ENCODE results near the gene HOXB9.

HOXB9 gene

GRCh38 chr17:48597778-48598631 lies 28.2 kb downstream of the HOXB9 start:
- peak; percentile 67 for DNase-seq (ENCODE audit: low read depth, low spot score)

- DNase-seq (ENCODE audit: low read depth, low spot score), result no peak
Measured at GRCh38 chr17:48597528-48597777, 28.7 kb downstream of the HOXB9 start.

- no peak for DNase-seq (ENCODE audit: low read depth, low spot score)
Measured at GRCh38 chr17:48596735-48597527, 29.2 kb downstream of the HOXB9 start.

- DNase-seq (ENCODE audit: low read depth, low spot score), result peak; percentile 64
Measured at GRCh38 chr17:48596000-48596734, 30.0 kb downstream of the HOXB9 start.

DNA sequence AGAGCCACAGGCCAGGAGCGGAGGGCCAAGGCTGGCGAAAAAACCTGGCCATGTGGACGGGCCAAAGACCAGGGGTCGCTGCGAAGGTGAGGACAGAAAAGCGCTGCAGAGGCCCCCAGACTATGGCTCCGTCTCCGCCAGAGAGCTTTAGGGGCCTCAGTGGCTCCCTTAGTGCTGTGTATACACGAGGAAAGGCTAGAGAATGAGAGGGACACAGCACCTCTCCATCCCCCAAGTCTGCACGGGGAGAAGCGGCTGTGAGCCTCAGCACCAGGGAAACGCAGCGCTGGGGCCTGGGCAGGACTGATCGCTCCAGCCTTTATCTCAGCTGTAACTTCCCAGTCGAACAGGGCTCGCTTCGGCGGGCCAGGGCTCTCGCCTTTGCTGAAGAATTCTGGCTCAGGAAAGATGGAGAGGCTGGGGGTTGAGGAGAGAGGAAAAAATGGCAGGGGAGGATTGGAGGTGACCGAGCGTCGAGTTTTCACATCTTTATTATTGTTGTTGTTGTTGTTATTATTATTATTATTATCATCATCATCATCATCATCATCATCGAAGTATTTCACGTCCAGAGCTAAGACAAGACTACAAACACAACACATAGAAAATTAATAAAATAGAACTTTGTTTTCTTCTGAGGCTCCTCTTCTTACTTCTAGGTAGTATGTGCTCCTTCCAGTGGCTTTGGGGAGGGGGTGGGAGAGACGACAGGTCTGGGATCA lies 30.7 kb downstream of the HOXB9 start:
- peak; percentile 57 for DNase-seq (ENCODE audit: low read depth, low spot score)

- peak; percentile 66 for DNase-seq (ENCODE audit: low read depth, low spot score)
Measured at GRCh38 chr17:48594538-48595277, 31.4 kb downstream of the HOXB9 start.

DNA sequence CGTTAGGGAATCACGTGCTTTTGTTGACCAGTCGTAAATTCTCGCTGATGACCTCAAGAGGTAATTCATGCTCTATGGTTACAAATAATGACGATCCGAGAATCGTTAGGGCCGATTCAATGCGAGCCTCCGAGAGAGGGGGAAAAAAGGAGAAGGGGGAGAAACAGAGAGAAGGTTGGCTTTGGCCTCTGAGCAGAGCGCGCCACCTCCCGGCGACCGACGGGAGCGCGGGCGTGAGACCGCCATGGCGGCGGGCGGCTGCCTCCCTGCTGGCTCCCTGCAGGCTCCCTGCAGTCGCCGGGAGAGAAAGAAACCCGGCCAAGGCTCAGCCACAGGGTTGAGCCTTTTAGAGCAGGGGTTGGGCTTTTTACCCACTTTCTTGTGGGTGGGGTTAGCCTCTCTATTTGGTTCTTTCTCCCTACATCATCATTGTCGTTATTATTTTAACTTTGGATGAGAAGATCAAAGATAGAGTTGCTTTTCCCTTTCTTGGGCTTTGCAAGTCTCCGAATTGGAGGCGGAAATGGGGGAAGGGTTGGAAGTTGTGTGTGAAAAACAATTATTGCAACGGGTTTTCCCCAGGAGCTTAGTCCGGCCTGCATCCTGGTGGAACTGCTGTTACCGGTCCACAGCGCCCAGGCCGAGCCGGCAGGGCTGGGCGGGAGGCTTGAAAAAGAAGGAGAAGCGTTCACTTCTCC lies 32.2 kb downstream of the HOXB9 start:
- DNase-seq (ENCODE audit: low read depth, low spot score), result peak; percentile 98

- peak; percentile 77 for DNase-seq (ENCODE audit: low read depth, low spot score)
Measured at GRCh38 chr17:48593126-48593829, 32.9 kb downstream of the HOXB9 start, which contains the start of gene HOXB5. TSS of gene HOXB5 (minus strand) at chr17:48593779. CDS start at chr17:48593682, 97 bp downstream.

DNA sequence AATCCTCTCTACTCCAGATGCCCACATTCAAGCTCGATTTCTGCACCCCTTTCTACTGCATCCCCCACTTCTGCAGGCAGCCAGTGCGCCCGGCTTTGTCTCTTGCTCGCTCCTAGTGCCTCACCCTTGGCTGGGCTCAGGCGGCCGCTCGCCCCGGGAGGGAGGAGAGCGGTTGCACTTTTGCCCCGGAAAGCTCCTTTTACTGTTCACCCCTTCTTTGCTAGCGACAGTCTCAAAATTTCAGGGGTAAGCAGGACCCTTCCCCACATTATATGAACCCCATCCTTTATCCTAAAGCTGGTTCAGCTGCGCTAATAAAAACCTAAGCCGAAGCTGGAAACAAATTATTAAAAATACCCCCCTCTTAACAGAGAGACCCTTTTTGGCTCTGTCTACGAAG lies 33.6 kb downstream of the HOXB9 start:
- DNase-seq (ENCODE audit: low read depth, low spot score), result no peak

GRCh38 chr17:48592057-48592514 lies 34.1 kb downstream of the HOXB9 start:
- no peak for DNase-seq (ENCODE audit: low read depth, low spot score)

DNA sequence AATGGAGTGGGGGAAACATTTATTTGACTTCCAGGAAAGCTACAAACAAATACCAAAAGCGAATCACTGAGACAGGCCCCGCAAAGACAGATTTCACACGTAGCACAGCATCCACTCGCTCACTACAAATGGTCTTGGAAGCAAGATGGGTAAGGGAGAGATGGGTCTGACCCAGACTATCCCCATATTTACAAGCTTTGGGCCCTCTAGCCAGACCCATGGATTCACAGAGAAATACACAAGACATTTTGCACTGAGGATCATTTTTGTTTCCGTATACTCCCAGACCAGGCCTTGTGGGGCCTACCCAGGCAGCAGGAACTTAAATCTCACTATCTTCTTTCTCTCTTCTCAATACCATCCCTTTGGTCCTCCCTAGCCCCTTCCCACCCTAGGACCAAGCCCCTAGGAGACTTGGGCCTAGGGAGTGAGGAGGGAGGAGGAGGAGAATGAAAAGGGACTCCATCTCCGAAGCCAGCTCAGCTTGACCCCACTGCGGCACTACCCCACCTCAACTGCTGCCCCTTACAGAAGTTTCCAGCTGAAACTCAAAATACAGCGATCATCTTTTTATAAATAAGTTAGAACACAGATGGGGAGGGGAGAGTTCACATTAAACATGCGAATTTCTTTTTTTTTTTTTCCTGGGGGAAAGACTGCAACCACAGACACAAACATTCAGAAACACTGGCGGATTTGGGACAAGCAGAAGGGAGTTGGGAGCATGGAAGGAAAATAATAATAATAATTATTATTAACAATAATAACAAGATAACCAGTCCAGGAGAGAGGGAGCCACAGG lies 34.7 kb downstream of the HOXB9 start:
- DNase-seq (ENCODE audit: low read depth, low spot score), result no peak

GRCh38 chr17:48590607-48591161 lies 35.5 kb downstream of the HOXB9 start:
- DNase-seq (ENCODE audit: low read depth, low spot score), result no peak

DNA sequence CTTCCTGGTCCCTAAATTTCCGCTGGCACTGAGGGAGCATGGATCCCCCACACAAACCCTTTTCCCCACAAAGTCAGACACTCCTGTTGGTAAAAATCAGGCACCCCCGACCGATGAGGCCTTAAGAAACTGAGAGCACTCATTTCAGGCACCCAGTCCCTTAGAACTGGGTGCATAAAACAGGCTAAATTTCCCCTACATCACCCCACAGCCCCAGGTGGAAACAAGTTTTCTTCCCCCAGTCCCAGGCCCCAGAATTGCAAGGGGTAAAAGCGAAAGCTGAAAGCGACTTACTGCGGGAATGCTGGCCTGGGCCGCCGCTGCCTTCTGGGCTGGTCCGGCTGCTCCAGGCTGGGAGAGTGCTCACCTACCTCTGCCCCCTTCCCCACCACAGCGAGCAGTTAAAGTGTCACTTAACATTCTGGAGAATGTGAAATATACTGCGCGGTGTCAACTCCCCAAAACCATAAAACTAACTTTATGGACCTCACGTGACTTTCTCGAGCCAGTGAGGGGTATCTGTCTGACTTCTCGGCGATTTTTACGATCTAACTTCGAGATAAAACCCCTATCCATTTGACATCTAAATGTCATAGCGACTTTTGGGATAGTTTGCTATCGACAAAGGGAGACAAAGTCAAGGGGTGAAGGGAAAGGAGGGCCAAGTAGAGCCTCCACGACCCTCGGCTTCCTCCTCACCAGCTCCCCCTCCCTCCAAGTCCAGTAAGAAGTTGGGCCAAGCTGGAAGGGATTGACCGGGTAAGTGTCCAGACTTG lies 36.1 kb downstream of the HOXB9 start, which contains the start of gene HOXB3:
HOXB3 (minus strand) TSS at position 411 of the 776 bp plus-strand sequence. CDS start 37,767 bp downstream, outside the sequence.
- peak; percentile 65 for DNase-seq (ENCODE audit: low read depth, low spot score)

GRCh38 chr17:48589060-48589830 lies 36.9 kb downstream of the HOXB9 start:
- peak; percentile 50 for DNase-seq (ENCODE audit: low read depth, low spot score)

GRCh38 chr17:48588528-48588927 lies 37.6 kb downstream of the HOXB9 start:
- no peak for DNase-seq (ENCODE audit: low read depth, low spot score)

DNA sequence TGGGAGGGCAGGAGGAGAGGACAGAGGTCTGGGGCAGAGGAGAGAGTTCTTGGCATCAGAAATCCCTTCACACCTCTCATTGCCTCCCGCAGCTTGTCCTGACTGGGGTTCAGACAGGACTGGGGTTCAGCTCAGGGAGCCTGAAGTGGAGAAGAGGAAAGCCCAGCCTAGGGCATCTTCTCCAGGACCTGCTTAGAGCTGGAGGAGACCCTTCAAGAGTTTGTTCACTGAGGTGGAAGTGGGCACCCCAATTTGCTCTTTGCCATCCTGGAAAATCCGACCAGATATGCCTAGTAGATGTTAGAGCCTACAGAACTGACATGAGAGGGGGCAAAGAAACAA lies 38.1 kb downstream of the HOXB9 start:
- DNase-seq (ENCODE audit: low read depth, low spot score), result no peak
